ENCODE data around the gene ARHGEF2. TPM values are rescaled to one million over a fixed set of nuclear protein-coding genes. Genes with fewer than 3 reads are reported as not detected.

The ARHGEF2 gene
- total and polyA plus RNA-seq, 2 of the 13 experiments (the other 11 are each of a cell fraction or from before 2014, with no cell fraction given) = 16.1 to 32.1 TPM

DNA sequence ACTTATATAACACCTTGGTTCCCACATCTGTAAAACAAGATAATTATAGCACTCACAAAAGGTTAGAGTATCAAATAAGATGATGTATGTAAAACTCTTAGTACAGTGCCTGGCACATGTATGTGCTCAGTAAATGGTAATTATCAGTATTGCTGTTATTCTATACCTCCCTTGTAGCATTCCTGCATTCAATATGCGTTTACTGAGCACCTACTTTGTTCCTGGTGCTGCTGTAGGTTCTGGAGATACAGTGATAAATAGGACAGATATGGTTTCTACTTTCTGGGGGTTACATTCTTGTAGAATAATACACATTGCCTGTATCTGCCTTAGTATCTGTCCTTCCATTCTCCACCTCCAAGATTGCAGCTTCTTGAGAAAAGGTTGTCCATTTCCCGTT, 43.6 kb upstream of the ARHGEF2 start:
- Histone ChIP-seq H2AFZ (ENCODE audit: low read length) (no peak overlapping the region), H3K4me2 (ENCODE audit: low read depth, low read length) (no peak overlapping the region), H3K27ac (ENCODE audit: extremely low read length, insufficient read depth, low read length) (no peak overlapping the region), H3K27me3 (ENCODE audit: control insufficient read depth in 1 of 2, insufficient read depth in 2 of 2, low read length in 2 of 2) (no peaks in the 10 kb centered on the region; a peak in 1 of 5 replicates), H3K9me3 (ENCODE audit: low read length) (no peaks in the 10 kb centered on the region), H3K79me2 (ENCODE audit: insufficient read depth, low read length) (peaks cover 19% of the 10 kb centered on the region), H3K4me3 (replicated peaks in 1 of 3; ENCODE audit: insufficient read depth in 1 of 3, low read depth in 2 of 3, low read length in 3 of 3) (no peak overlapping the region), H4K20me1 (ENCODE audit: insufficient read depth, low read length) (0 out of 2 replicates have a peak, but pooled peaks cover 2% of the 10 kb centered on the region), H3K4me1 (ENCODE audit: insufficient read depth, low read length) (peaks cover 40% of the 10 kb centered on the region), H3K36me3 (replicated peaks in 1 of 2; ENCODE audit: control insufficient read depth in 1 of 2, insufficient read depth in 2 of 2, low read length in 2 of 2) (peaks cover 1 to 6% of the 10 kb centered on the region in 2 experiments; a peak in 3 of 5 replicates), H3K9ac (ENCODE audit: insufficient read depth, low read depth, low read length) (no peak overlapping the region)
- 55% methylated on average over 2 of the region's 2 CpGs for WGBS (ENCODE audit: low lambda C conversion rate)
- BruUV-seq (replicated peaks) = no TSS peak
- intact Hi-C loops (cut with micrococcal nuclease; ENCODE audit: unreplicated experiment) (loop anchor here (2.0 kb wide), 1 partner anchor 45 kb away; no protein-coding TSS in a partner anchor), in situ Hi-C loops (cut with HindIII; ENCODE audit: extremely low pct_ligation_motif_present, low pct_unique_long_range_greater_than_20kb) (no loop called here)
- POLR2A ChIA-PET = no interaction called here
- FAIRE-seq (no peak), ATAC-seq (no peak), DNase-seq (ENCODE audit: low spot score) (no peak)
- CTCF ChIA-PET (ENCODE audit: low intra/inter-chr PET ratio, low total read pairs) = no interaction called here
- no peak for TF ChIP-seq ZNF142 (CRISPR knock-in tag; IDR thresholded peaks at IDR 0.05)
- TF ChIP-seq RCOR2 (CRISPR knock-in tag; IDR thresholded peaks at IDR 0.05) = 0 out of 2 replicates have a peak, but pooled peaks have one; percentile 26
- no peak for TF ChIP-seq ZNF44 (CRISPR knock-in tag; IDR thresholded peaks at IDR 0.05)
- TF ChIP-seq, protein P1, sequence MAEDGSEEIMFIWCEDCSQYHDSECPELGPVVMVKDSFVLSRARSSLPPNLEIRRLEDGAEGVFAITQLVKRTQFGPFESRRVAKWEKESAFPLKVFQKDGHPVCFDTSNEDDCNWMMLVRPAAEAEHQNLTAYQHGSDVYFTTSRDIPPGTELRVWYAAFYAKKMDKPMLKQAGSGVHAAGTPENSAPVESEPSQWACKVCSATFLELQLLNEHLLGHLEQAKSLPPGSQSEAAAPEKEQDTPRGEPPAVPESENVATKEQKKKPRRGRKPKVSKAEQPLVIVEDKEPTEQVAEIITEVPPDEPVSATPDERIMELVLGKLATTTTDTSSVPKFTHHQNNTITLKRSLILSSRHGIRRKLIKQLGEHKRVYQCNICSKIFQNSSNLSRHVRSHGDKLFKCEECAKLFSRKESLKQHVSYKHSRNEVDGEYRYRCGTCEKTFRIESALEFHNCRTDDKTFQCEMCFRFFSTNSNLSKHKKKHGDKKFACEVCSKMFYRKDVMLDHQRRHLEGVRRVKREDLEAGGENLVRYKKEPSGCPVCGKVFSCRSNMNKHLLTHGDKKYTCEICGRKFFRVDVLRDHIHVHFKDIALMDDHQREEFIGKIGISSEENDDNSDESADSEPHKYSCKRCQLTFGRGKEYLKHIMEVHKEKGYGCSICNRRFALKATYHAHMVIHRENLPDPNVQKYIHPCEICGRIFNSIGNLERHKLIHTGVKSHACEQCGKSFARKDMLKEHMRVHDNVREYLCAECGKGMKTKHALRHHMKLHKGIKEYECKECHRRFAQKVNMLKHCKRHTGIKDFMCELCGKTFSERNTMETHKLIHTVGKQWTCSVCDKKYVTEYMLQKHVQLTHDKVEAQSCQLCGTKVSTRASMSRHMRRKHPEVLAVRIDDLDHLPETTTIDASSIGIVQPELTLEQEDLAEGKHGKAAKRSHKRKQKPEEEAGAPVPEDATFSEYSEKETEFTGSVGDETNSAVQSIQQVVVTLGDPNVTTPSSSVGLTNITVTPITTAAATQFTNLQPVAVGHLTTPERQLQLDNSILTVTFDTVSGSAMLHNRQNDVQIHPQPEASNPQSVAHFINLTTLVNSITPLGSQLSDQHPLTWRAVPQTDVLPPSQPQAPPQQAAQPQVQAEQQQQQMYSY (CRISPR knock-in tag; IDR thresholded peaks at IDR 0.05) = no peak
- no peak for TF ChIP-seq ZNF614 (CRISPR knock-in tag; IDR thresholded peaks at IDR 0.05; ENCODE audit: borderline replicate concordance)
- TF ChIP-seq KIAA2018 (CRISPR knock-in tag; IDR thresholded peaks at IDR 0.05; ENCODE audit: borderline replicate concordance) = no peak

All from HepG2 (cell line).